ES-I3 (cell line): Measurements from ENCODE around the gene BRCA1.
"Not testable (repeated sequence)": the region's sequence is repeated elsewhere in the genome, so short reads cannot be mapped to it uniquely, and the experiment has no call there.

Experiments used
- H3K36me3 ChIP-seq: 2 replicates; pipeline ENCODE4 v1.6.1; 2013; ENCODE audit warnings: mild to moderate bottlenecking, low read length, control low read depth, moderate library complexity; ENCODE audit not compliant: insufficient read depth
- H3K4me1 ChIP-seq: 2 replicates; pipeline ENCODE4 v1.6.1; 2013; ENCODE audit warnings: mild to moderate bottlenecking, control low read depth, low read length; ENCODE audit not compliant: insufficient read depth
- H3K9ac ChIP-seq: 2 replicates; pipeline ENCODE4 v1.6.1; 2013; ENCODE audit warnings: low read depth, mild to moderate bottlenecking, low read length, moderate library complexity
- H3K9me3 ChIP-seq: 2 replicates; pipeline ENCODE4 v1.6.1; 2013; ENCODE audit warnings: mild to moderate bottlenecking, low read length, moderate library complexity; ENCODE audit not compliant: control insufficient read depth, insufficient read depth

BRCA1 gene

GRCh38 chr17:43114151-43114552, 11.0 kb downstream of the BRCA1 start:
- no peak overlapping the region for H3K9ac ChIP-seq
- no peaks in the 10 kb centered on the region; the same call in 1 of the 2 replicates for H3K36me3 ChIP-seq
- H3K4me1 ChIP-seq: no peaks in the 10 kb centered on the region
- H3K9me3 ChIP-seq: no peaks in the 10 kb centered on the region

- Histone ChIP-seq H3K4me1 (no peaks in the 10 kb centered on the region), H3K9ac (no peak overlapping the region), H3K9me3 (no peaks in the 10 kb centered on the region), H3K36me3 (peaks cover 8% of the 10 kb centered on the region)
These were observed 18.6 kb downstream of the BRCA1 start for GRCh38 chr17:43106552-43106951.

DNA sequence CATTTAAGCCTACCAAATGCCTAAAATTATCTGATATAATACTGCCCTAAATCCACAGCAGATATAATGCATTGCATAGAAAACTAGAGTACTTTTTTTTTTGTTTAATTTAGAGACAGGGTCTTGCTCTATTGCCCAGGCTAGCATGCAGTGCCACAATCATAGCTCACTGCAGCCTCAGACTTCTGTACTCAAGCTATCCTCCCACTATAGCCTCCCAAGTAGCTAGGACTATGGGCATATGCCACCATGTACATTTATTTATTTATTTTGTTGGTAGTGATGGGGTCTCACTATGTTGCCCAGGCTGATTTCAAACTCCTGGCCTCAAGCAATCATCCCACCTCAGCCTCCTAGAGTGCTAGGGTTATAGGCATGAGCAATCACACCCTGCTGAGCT, 20.0 kb downstream of the BRCA1 start:
- Histone ChIP-seq H3K36me3 (peaks cover 8% of the 10 kb centered on the region), H3K4me1 (no peaks in the 10 kb centered on the region), H3K9me3 (no peaks in the 10 kb centered on the region), H3K9ac (no peak overlapping the region)

GRCh38 chr17:43104665-43105064, 20.5 kb downstream of the BRCA1 start:
- peaks cover 8% of the 10 kb centered on the region for H3K36me3 ChIP-seq
- H3K4me1 ChIP-seq: no peaks in the 10 kb centered on the region
- no peaks in the 10 kb centered on the region for H3K9me3 ChIP-seq
- no peak overlapping the region for H3K9ac ChIP-seq

GRCh38 chr17:43095364-43095763, 29.8 kb downstream of the BRCA1 start:
- not testable (repeated sequence) for H3K9ac ChIP-seq, H3K9me3 ChIP-seq, H3K4me1 ChIP-seq
- H3K36me3 ChIP-seq: peaks cover 12% of the 10 kb centered on the region; the same call in 1 of the 2 replicates

DNA sequence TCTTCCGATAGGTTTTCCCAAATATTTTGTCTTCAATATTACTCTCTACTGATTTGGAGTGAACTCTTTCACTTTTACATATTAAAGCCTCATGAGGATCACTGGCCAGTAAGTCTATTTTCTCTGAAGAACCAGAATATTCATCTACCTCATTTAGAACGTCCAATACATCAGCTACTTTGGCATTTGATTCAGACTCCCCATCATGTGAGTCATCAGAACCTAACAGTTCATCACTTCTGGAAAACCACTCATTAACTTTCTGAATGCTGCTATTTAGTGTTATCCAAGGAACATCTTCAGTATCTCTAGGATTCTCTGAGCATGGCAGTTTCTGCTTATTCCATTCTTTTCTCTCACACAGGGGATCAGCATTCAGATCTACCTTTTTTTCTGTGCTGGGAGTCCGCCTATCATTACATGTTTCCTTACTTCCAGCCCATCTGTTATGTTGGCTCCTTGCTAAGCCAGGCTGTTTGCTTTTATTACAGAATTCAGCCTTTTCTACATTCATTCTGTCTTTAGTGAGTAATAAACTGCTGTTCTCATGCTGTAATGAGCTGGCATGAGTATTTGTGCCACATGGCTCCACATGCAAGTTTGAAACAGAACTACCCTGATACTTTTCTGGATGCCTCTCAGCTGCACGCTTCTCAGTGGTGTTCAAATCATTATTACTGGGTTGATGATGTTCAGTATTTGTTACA, 30.9 kb downstream of the BRCA1 start:
- Histone ChIP-seq H3K4me1 (no peaks in the 10 kb centered on the region), H3K9me3 (no peaks in the 10 kb centered on the region), H3K36me3 (peaks cover 16% of the 10 kb centered on the region; the same call in 1 of the 2 replicates), H3K9ac (no peak overlapping the region)

GRCh38 chr17:43092901-43093300, 32.3 kb downstream of the BRCA1 start:
- H3K9ac ChIP-seq: no peak overlapping the region
- no peaks in the 10 kb centered on the region for H3K4me1 ChIP-seq
- no peaks in the 10 kb centered on the region for H3K9me3 ChIP-seq
- peaks cover 20% of the 10 kb centered on the region; the same call in 1 of the 2 replicates for H3K36me3 ChIP-seq

DNA sequence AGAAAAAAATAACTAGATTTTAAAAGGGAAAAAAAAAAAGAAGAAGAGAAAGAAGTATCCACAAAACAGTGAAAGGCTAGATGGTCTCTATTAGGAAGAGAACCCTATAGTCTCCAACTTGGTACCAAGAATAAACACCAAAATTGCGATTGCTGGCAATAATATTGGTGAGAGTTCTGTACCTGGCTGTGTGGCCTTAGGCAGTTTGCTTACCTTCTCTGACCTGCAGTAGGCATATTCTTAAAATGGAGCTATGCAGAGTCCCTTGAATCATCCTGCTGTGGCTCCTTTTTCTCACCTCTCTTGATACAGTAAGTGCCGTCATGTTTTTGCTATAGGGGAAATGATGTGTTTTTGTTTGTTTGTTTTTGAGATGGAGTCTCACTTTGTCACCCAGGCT, 35.1 kb downstream of the BRCA1 start:
- no peaks in the 10 kb centered on the region for H3K9me3 ChIP-seq
- no peaks in the 10 kb centered on the region for H3K4me1 ChIP-seq
- no peak overlapping the region for H3K9ac ChIP-seq
- H3K36me3 ChIP-seq: peaks cover 20% of the 10 kb centered on the region; the same call in 1 of the 2 replicates

DNA sequence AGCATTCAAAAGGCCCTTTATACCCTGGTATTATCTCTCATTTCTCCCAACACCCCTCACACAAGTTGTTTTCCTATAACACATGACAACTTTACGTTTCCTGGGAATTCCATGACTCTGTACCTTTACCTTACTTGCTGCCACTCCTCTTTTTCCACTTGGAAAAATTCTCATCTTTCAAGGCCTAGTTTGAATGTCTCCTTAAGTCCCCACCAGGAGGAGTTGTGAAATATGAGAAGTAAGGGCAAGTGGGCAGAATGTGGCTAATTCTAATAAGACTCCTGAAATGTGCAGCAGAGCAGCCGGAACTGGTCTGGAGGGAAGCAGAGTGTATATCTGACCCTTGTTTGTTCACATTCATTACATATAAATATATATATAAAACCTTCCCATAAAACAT, 39.7 kb downstream of the BRCA1 start:
- Histone ChIP-seq H3K9ac (no peak overlapping the region), H3K36me3 (peaks cover 12% of the 10 kb centered on the region; the same call in 1 of the 2 replicates), H3K9me3 (no peaks in the 10 kb centered on the region)

DNA sequence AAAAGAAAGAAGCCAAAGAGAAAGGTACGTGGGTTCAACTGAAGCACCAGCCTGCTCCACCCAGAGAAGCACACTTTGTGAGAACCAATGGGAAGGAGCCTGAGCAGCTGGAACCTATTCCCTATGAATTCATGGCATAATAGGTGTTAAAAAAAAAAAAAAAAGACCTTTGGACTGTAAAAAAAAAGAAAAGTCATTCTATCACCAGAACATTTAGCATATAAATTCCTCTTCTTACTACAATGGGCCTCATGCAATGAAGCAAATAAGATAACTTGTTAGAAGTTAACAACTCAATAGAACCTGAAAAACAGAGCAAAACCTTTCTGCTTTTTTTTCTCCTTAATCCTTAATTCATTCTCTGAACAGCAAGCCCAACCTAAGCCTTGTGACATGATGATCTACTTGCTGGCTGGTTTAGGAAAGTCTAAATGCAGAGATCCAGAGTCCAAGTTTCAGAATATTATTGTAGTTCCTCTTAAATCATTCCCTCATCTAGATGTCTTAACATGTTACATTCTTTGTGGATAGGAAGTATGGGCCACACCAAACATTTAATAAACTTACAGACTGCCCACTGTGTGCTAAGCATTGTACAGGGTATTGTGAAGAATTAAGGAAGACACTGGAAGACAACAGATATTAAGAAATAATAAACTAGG, 45.4 kb downstream of the BRCA1 start:
- Histone ChIP-seq H3K9ac (no peak overlapping the region), H3K4me1 (peaks cover 6% of the 10 kb centered on the region; the same call in 1 of the 2 replicates), H3K9me3 (no peaks in the 10 kb centered on the region), H3K36me3 (0 out of 2 replicates have a peak, but pooled peaks cover 4% of the 10 kb centered on the region)

More for the DNA sequence above, 39.7 kb downstream of the BRCA1 start:
- H3K4me1 ChIP-seq: no peaks in the 10 kb centered on the region

DNA sequence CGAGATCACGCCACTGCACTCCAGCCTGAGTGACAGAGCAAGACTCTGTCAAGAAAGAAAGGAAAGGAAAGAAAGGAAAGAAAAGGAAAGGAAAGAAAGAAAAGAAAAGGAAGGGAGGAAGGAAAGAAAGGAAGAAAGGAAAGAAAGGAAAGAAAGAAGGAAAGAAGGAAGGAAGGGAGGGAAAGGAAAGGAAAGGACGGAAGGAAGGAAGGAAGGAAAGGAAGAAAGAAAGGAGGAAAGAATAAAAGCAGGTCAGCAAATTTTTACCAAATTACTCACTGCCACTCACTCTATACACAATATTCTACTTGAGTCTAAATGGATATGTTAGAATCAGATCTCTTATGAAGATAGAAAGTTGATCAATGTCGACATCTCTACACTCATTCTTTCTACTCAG, 50.3 kb downstream of the BRCA1 start:
- Histone ChIP-seq H3K9ac (no peak overlapping the region), H3K36me3 (peaks cover 6% of the 10 kb centered on the region; the same call in 1 of the 2 replicates), H3K4me1 (peaks cover 6% of the 10 kb centered on the region; the same call in 1 of the 2 replicates), H3K9me3 (no peaks in the 10 kb centered on the region)

- Histone ChIP-seq H3K9ac (no peak overlapping the region), H3K9me3 (no peaks in the 10 kb centered on the region), H3K4me1 (peaks cover 6% of the 10 kb centered on the region; the same call in 1 of the 2 replicates), H3K36me3 (peaks cover 6% of the 10 kb centered on the region; the same call in 1 of the 2 replicates)
These were observed 54.3 kb downstream of the BRCA1 start for GRCh38 chr17:43070872-43071271.

GRCh38 chr17:43070257-43070656, 54.9 kb downstream of the BRCA1 start:
- Histone ChIP-seq H3K9me3 (no peaks in the 10 kb centered on the region), H3K9ac (no peak overlapping the region), H3K4me1 (peaks cover 6% of the 10 kb centered on the region; the same call in 1 of the 2 replicates), H3K36me3 (peaks cover 6% of the 10 kb centered on the region)

DNA sequence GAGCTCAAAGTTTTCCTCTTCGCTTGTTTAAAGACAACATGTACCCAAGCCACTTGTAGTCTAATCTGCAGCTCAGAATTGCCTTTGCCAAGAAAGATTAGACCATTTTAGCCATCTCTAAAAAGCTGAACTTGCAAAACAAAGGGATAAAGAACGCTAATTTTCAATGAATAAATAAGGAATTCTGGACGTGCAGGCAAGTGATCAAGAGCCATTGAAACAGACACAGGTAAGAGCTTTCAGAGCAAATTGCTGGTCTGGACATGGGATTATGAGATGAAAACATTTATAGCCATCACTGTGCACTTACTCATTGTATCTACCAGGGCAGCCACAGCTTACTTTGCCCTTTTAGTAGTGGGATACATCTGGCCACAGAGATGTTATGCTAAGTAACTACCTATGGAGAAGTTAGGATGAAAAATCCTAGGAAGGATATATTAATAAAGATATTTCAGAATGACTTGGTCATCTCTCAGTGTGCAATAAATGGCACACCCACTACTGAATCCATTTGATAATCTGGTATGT, 55.7 kb downstream of the BRCA1 start:
- H3K9me3 ChIP-seq: no peaks in the 10 kb centered on the region
- peaks cover 7% of the 10 kb centered on the region; the same call in 1 of the 2 replicates for H3K4me1 ChIP-seq
- peaks cover 5% of the 10 kb centered on the region for H3K36me3 ChIP-seq
- H3K9ac ChIP-seq: no peak overlapping the region
